Hematopoietic multipotent progenitor cell treated with erythropoietin and hydrocortisone succinate and interleukin-3 and kit ligand, for 4 days (in vitro differentiated cells): Measurements from ENCODE around the gene TBC1D5.
A peak's percentile ranks its signal among the peaks of the same experiment; 100 is the strongest.

Experiments
- DNase-seq: peaks from one replicate; pipeline ENCODE4 v3.0.0-alpha.2; 2015

Gene TBC1D5

GRCh38 chr3:17333446-17333845 is 409.0 kb downstream of the TBC1D5 start:
- DNase-seq: no peak

DNA sequence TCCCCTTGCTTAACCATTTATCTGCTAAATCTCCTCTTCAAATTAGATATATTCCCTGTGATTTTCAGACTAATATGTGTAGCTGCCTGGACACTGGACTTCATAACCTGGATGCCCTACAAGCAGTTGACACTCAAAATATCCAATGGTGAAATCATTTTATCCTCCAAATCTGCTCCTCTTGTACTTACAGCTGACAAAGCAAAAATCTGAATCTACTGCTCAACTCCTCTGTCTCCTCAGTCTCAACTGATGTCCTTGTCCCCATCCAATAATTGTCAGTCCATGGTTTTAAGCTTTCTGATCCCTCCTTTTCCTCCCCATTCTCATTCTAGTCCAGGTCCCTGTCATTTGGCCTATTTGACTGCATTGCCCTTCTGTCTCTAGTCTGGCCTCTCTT is 411.8 kb downstream of the TBC1D5 start:
- DNase-seq: no peak

DNA sequence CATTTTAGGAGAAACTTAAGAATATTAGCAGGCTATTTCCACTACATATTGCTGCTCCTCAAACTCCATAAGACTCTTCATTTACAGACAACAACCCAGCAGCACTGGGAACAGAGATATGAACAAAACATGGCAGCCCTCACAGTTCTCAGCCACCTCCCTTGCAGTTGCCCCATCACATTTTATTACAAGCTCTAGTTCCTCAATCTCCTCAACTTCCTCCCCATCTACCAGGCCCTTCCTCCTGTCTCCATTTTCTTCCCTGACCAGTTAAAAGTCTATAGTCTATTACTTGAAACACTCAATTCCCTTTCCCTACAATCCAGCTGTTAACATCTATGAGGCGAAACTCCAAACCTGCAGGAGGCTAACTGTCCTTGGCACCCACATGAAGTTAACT is 412.5 kb downstream of the TBC1D5 start:
- peak; percentile 49 for DNase-seq

DNA sequence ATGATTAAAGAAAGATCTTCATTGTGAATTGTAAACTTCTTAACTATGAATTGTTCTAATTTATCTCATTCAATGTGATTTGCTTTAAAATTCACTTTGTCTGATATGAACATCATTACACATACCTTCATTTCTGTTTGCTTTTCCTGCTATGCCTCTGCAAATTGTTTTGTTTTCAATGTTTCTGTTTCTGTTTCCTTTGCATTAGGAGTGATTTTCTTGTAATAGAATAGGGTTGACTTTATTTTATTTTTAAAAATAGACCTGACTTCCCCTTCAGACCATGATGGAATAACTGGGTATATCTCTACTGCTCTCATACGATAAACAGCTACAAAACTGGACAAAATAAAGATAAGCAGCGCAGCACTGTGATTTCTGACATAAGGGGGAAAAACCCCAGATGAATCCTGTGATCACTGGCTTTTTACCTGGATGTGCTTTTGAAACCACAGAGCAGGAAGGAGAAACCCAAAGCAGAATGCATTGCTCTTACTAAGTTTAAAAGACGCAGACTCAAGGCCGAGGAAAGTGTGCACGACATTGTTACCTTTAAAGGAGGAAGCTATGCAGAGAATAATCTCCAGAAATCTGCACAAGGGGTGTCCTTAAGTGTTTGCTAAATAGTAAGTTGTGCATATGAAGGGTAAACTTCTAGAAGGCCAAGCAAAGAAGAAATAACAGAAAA is 420.2 kb downstream of the TBC1D5 start:
- peak; percentile 41 for DNase-seq

- DNase-seq: no peak
These were observed 422.2 kb downstream of the TBC1D5 start for GRCh38 chr3:17320266-17320665.

- DNase-seq: peak; percentile 62
These were observed 426.5 kb downstream of the TBC1D5 start for GRCh38 chr3:17315897-17316296.

GRCh38 chr3:17314171-17314570 is 428.3 kb downstream of the TBC1D5 start:
- no peak for DNase-seq

- peak; percentile 41 for DNase-seq
These were observed 428.7 kb downstream of the TBC1D5 start for GRCh38 chr3:17313746-17314145.

DNA sequence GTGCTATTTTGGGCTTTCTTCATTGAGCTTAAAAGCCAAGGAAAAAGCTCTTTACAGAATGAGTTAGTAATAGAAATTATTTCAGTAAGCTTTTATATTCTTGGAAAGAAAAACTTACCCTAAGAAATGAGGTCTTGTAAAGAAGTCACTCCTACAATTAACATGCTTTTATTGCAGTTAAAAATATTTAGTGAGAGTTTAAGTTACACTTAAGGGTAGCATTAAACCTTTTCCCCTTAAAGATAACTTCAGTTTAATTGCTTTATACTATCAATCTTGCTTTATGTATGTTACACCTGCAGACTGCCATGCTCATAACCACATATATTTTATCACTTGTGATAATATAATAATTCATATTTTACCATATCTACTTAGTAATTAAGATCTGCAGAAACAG is 431.4 kb downstream of the TBC1D5 start:
- no peak for DNase-seq

DNA sequence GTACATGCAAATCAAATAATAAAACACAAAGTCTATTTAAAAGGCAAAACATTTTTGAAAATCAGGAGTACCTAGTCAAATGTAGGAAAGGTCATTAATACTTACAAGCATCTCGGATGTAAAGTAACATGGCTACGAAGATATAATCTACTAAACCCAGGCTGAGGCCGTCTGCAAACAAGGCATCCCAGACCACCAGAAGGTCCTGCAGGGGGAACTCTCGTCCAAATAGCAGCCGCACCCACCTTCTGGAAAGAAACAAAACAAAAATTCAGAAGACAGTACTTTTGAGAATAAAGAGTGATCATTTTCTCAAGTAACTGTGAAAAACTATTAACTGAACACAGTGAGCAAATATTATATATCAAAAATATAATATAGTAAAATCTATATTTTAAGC is 434.5 kb downstream of the TBC1D5 start:
- DNase-seq: peak; percentile 66

DNA sequence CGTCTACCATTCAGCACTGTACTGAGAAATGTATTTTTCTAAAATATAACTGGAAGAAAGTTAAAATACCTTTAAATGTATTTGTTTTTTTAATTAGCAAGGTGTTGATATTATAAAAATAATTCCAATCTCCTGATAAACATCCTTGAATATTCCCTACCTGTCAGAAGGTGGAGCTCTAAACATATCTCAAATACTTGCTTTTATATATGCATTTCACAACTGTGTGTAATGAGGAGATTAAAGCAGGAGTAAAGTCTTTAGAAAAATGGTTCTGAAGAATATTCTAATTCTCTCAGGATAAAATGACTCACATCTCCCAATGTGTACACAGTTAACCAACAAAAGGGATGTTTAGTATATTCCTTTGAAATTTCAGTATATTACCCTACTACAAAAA is 434.9 kb downstream of the TBC1D5 start:
- peak; percentile 49 for DNase-seq

DNA sequence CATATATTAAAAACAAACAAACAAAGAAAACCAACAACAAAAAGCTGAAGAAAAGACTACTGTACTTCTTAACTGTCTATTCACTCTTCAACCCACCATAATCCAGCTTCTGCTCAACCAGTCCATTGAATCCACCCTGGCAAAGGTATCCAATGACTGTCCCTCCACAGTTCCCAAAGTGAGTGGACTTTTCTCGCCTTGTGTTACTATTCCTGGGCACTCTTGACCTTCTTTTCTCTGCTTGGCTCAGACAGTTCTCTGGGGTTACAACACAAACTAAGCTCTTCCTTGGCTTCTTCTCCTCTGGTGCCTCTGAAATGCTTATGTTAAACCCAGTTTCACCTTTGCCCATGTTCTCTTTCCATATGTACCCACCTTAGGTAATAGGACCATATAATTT is 437.5 kb downstream of the TBC1D5 start:
- no peak for DNase-seq

DNA sequence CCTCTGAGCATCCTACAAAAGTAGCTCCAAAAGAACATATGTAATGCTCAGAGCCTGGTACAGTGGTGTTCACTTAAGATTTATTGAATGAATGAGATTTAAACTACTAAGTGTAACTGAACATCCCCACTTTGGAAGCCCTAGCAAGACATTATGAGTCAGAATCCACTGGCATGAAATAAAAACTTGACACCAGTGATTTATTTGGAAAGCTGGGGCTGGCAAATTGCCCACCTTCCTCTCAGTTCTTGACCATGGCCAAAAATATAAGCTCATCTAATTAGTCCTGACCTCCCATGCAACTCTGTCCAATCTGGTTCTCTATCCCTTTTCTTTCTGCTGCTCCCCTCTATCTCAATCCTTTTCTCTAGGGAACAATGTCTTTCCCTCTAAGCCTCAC is 439.7 kb downstream of the TBC1D5 start:
- no peak for DNase-seq

GRCh38 chr3:17302170-17302569 is 440.3 kb downstream of the TBC1D5 start:
- no peak for DNase-seq

DNA sequence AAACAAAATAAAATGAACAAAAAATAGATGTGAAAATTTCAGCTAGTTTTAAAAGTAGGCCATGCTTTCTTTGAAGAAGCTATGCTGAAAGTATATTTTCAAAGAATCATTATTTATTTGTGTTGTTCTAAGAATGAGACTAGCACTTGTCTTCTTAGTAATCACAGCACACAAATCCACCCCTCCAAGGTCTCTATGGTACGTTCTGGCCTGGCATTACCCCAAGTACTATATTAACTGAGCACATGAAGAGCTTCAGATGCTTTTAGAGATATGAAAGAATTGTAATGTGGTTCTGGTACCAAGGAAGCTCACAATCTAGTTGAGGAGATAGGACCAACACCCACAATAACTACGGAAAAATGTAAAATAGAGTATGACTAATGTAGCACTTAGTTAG is 441.2 kb downstream of the TBC1D5 start:
- DNase-seq: peak; percentile 25

DNA sequence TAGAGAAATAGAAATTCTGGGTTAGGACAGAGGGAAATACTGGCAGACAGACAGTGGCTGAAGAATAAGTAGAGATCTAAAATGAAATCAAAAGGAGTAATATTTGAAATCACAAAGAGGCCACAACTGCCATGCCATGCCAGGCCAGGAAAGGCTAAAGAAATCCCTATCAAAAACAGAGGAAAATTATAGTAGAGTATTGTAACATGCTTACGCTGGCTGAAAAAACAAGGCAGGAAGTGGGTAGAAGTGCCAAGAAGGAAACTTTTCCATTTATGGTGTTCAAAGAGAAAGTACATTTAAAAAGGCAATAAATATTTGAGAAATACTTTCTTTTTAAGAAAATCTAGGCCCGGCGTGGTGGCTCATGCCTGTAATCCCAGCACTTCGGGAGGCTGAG is 442.0 kb downstream of the TBC1D5 start:
- DNase-seq: no peak

DNA sequence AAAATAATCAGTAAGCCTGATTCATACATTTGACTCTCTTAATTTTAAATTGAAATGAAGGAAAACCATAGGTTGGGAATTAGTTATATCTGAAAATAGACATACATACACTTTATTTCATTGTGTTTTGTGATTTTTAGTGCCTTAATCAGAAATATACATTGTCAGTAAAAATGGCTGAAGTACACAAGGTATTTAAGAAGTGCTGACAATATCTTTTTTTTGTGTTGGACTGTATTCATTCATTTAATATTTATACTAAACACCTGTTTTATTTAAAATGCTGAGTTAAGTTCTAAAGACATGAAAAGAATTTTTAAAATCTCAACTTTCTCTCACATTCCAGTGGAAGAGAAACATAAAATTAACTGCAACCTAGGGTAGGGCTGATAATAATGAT is 444.4 kb downstream of the TBC1D5 start:
- DNase-seq: no peak

- no peak for DNase-seq
These were observed 449.9 kb downstream of the TBC1D5 start for GRCh38 chr3:17292556-17292955.

DNA sequence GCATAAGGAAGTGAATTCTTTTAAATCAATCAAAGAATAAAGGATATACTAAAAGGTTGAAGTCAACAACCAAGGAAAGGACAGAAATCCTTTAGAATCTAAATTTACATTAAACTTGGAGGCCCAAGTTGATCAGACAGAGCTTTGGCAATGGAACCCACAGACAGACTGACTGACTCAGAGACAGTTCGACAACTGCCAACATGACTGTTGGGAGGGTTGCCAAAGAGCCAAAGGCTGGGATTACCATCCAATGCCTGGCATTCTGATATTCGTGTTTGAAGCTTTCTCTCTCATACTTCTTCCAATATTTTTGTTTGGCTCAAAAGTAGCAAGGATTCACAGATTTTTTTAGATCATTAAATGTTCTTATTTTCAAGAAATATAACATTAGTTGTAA is 451.5 kb downstream of the TBC1D5 start:
- no peak for DNase-seq

GRCh38 chr3:17288839-17289399 is 453.5 kb downstream of the TBC1D5 start:
- no peak for DNase-seq

DNA sequence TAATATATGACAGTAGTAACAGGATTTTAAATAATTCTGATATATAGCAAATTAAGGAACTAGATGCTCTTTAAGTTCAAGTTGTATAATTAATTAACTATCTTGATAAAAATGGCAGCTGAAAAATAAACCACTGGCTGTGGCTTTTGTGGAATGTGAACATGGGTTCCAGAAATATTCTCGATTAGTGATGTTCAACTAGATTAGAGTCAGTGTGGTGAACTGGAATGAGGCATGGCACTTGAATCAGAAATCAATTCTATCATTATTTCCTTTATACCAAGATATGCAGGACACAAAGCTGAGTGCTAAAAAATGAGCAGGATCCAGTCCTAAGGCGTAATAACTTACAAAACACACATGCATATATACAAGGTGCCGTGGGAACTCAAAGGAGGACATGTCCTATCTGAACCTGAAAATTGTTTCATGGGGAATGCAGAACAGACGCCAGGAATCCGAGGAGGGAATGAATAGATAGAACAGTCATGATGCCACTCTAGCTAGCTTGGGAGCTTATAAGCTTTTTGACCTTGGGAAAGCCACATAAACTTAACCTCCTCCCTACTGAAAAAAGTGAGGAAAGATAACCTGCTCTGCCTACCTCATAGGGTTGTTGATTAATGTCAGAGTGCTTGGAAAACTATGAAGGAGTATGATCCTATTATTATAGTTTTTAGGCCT is 455.3 kb downstream of the TBC1D5 start:
- no peak for DNase-seq

- DNase-seq: no peak
These were observed 464.4 kb downstream of the TBC1D5 start for GRCh38 chr3:17278006-17278405.

DNA sequence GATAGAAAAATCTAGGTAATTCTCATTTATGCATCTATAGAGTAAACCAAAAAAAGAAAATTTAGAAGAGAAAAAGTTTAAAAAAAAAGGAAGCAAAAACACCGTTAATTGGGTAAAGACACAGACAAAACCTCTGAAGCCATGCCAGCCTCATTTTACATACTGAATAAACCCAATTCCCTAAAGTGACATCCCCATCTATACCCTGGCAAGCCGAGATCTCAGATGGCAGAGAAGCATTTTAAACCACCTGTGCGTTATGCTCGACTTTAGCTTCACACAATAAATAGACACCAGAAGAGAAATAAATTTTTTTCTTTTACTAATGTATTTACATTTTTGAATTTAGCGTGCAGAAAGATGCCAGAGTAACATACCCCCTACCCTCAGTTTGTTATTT is 475.6 kb downstream of the TBC1D5 start:
- DNase-seq: no peak

GRCh38 chr3:17261627-17262369 is 480.6 kb downstream of the TBC1D5 start:
- DNase-seq: no peak
